DND-41 (cell line): Measurements from ENCODE around the gene LIX1.

Source experiments
- ATAC-seq: fragments of 200-7000 bp; cut with Tn5 transposase; 3 replicates; pipeline ENCODE4 v1.9.1; 2021; ENCODE audit warnings: low read depth; ENCODE audit not compliant: insufficient read depth
- DNase-seq: peaks from one replicate; pipeline ENCODE4 v3.0.0-alpha.2; 2020
- H2AFZ ChIP-seq: 2 replicates; pipeline ENCODE4 v1.6.0; 2012; ENCODE audit warnings: low read depth, low read length
- H3K27ac ChIP-seq: 2 replicates; pipeline ENCODE4 v1.5.1; 2012; ENCODE audit warnings: low read length, inconsistent platforms
- H3K27me3 ChIP-seq: fragments of 200-600 bp; sonication (generic); 2 replicates; pipeline ENCODE4 v1.6.0; 2012; ENCODE audit warnings: low read length, mild to moderate bottlenecking, inconsistent platforms; ENCODE audit not compliant: insufficient read depth, poor library complexity
- H3K36me3 ChIP-seq: 2 replicates; pipeline ENCODE4 v1.5.1; 2012; ENCODE audit warnings: low read length, inconsistent platforms; ENCODE audit not compliant: insufficient read depth
- H3K4me1 ChIP-seq: 2 replicates; pipeline ENCODE4 v1.5.1; 2012; ENCODE audit warnings: mild to moderate bottlenecking, low read length; ENCODE audit not compliant: insufficient read depth
- H3K4me2 ChIP-seq: 2 replicates; pipeline ENCODE4 v1.6.0; 2012; ENCODE audit warnings: mild to moderate bottlenecking, moderate library complexity, low read length, inconsistent platforms; ENCODE audit not compliant: insufficient read depth
- H3K4me3 ChIP-seq, 2 experiments: fragments of 200-600 bp in 1 of 2; shearing (Covaris generic) in 1 of 2; 2 replicates each; pipeline ENCODE4 v1.5.1; 2012 to 2016; ENCODE audit warnings: inconsistent platforms in 2 of 2, low read length in 2 of 2, mild to moderate bottlenecking in 2 of 2, low read depth in 1 of 2, moderate library complexity in 1 of 2
- H3K79me2 ChIP-seq: 2 replicates; pipeline ENCODE4 v1.6.0; 2012; ENCODE audit warnings: low read length, inconsistent platforms; ENCODE audit not compliant: insufficient read depth
- H3K9ac ChIP-seq: 2 replicates; pipeline ENCODE4 v1.6.0; 2012; ENCODE audit warnings: low read depth, mild to moderate bottlenecking, inconsistent platforms, low read length, moderate library complexity
- H3K9me3 ChIP-seq: 2 replicates; pipeline ENCODE4 v1.5.1; 2012; ENCODE audit warnings: low read length, moderate library complexity, mild to moderate bottlenecking, inconsistent platforms; ENCODE audit not compliant: insufficient read depth, severe bottlenecking
- H4K20me1 ChIP-seq: 2 replicates; pipeline ENCODE4 v1.6.0; 2012; ENCODE audit warnings: low read length; ENCODE audit not compliant: insufficient read depth
- EZH2 ChIP-seq: IDR thresholded peaks from 3 replicates; pipeline ENCODE4 v1.6.1; 2012; ENCODE audit warnings: borderline replicate concordance, low read depth, mild to moderate bottlenecking, moderate library complexity, low read length, inconsistent platforms; ENCODE audit not compliant: severe bottlenecking
- TF ChIP-seq, protein P1 (sequence below): IDR thresholded peaks from 2 replicates; pipeline ENCODE4 v1.5.1; 2012; ENCODE audit warnings: borderline replicate concordance, low read length, moderate library complexity, mild to moderate bottlenecking; ENCODE audit not compliant: poor library complexity, severe bottlenecking; ENCODE audit errors: extremely low read depth

The LIX1 gene

DNA sequence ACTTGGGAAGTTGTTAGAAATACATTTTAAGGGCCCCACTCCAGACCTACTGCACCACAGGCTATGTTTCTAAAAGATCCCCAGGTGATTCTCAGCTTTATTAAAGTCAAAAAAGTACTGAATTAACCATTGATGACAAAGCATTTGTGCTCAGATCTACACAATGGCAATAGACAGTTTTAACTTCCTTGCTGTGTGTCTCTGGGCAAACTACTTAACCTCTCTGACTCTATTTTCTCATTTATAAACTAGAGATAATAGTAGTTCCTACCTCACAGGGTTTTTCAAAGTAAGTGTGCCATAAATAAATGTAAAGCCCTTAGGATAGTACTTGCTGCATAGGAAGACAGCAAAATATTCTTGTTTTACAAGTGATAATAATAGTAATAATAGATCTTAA lies 66.3 kb downstream of the LIX1 start:
- Histone ChIP-seq H3K79me2 (no peaks in the 10 kb centered on the region), H3K27ac (no peak overlapping the region), H3K4me3 (no peak overlapping the region), H3K9ac (no peak overlapping the region), H2AFZ (no peak overlapping the region), H4K20me1 (no peaks in the 10 kb centered on the region), H3K27me3 (no peaks in the 10 kb centered on the region), H3K4me1 (peaks cover under 1% of the 10 kb centered on the region; the same call in 1 of the 2 replicates), H3K9me3 (no peaks in the 10 kb centered on the region), H3K4me2 (no peak overlapping the region), H3K36me3 (no peaks in the 10 kb centered on the region)
- TF ChIP-seq EZH2, result no peak
- TF ChIP-seq, protein P1, sequence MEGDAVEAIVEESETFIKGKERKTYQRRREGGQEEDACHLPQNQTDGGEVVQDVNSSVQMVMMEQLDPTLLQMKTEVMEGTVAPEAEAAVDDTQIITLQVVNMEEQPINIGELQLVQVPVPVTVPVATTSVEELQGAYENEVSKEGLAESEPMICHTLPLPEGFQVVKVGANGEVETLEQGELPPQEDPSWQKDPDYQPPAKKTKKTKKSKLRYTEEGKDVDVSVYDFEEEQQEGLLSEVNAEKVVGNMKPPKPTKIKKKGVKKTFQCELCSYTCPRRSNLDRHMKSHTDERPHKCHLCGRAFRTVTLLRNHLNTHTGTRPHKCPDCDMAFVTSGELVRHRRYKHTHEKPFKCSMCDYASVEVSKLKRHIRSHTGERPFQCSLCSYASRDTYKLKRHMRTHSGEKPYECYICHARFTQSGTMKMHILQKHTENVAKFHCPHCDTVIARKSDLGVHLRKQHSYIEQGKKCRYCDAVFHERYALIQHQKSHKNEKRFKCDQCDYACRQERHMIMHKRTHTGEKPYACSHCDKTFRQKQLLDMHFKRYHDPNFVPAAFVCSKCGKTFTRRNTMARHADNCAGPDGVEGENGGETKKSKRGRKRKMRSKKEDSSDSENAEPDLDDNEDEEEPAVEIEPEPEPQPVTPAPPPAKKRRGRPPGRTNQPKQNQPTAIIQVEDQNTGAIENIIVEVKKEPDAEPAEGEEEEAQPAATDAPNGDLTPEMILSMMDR, result no peak
- ATAC-seq (no peak), DNase-seq (no peak)

DNA sequence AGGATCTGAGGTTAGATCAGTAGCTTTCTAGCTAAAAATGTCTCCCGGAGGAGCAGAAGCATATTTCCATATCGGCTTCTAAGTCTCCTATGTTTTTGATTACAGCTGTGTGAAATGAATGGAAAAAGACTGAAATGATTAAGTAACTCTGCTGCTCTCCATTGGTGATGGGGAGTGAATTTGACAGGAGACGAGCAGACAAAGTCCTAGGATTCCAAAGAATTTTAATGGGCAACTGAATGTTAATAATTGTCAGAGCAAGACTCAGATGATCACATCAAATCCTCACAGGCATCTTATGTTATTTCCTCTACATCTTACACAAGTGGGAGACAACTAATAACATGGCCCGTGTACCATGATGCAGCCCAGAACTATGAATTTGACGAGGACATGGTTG lies 66.8 kb downstream of the LIX1 start:
- Histone ChIP-seq H2AFZ (no peak overlapping the region), H3K4me3 (no peak overlapping the region), H3K27me3 (no peaks in the 10 kb centered on the region)

GRCh38 chr5:97074859-97075489 lies 67.4 kb downstream of the LIX1 start:
- Histone ChIP-seq H3K9ac (no peak overlapping the region), H3K9me3 (no peaks in the 10 kb centered on the region), H2AFZ (no peak overlapping the region), H3K4me2 (no peak overlapping the region), H3K27ac (no peak overlapping the region), H3K27me3 (no peaks in the 10 kb centered on the region), H3K4me3 (no peak overlapping the region), H3K79me2 (no peaks in the 10 kb centered on the region), H3K36me3 (no peaks in the 10 kb centered on the region), H4K20me1 (no peaks in the 10 kb centered on the region), H3K4me1 (no peaks in the 10 kb centered on the region)
- DNase-seq (no peak), ATAC-seq (no peak)
- TF ChIP-seq EZH2, result no peak
- TF ChIP-seq, protein P1, result no peak

More for the DNA sequence above, 66.8 kb downstream of the LIX1 start:
- Histone ChIP-seq H3K9me3 (no peaks in the 10 kb centered on the region), H3K36me3 (no peaks in the 10 kb centered on the region), H3K9ac (no peak overlapping the region), H3K79me2 (no peaks in the 10 kb centered on the region), H3K27ac (no peak overlapping the region), H4K20me1 (no peaks in the 10 kb centered on the region), H3K4me2 (no peak overlapping the region), H3K4me1 (no peaks in the 10 kb centered on the region)
- ATAC-seq (no peak), DNase-seq (no peak)
- no peak for TF ChIP-seq EZH2
- TF ChIP-seq, protein P1, result no peak
